ENCODE data around the gene PRKCA.

Gene PRKCA

DNA sequence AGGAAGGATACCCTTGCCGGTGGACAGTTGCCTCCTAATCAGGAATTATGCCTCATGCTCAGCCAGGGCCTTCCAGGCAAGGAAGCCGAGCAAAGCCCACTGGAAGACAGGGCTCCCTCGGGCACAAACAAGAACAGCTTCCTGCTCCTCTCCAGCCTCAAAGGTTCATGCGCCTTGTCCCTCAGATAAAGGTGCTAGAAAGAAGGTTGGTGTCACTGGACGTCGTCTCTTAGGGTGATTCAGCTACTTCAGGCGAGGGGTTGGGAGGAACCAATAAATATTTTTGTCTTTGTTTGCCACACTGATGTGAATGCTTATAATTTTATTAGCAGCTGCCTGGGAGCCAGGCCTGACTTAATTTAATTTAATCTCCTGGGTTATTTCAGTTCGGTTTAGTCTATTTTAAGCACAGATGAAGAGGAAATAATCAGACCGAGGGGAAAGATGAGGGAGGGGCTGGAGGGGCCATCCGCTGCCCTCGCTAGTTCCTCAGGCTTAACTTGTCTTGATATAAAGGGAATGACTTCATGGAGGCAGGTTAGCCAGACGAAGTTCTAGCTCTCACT, 360.7 kb downstream of the PRKCA start:
- TF ChIP-seq, protein P1, sequence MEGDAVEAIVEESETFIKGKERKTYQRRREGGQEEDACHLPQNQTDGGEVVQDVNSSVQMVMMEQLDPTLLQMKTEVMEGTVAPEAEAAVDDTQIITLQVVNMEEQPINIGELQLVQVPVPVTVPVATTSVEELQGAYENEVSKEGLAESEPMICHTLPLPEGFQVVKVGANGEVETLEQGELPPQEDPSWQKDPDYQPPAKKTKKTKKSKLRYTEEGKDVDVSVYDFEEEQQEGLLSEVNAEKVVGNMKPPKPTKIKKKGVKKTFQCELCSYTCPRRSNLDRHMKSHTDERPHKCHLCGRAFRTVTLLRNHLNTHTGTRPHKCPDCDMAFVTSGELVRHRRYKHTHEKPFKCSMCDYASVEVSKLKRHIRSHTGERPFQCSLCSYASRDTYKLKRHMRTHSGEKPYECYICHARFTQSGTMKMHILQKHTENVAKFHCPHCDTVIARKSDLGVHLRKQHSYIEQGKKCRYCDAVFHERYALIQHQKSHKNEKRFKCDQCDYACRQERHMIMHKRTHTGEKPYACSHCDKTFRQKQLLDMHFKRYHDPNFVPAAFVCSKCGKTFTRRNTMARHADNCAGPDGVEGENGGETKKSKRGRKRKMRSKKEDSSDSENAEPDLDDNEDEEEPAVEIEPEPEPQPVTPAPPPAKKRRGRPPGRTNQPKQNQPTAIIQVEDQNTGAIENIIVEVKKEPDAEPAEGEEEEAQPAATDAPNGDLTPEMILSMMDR (conservative IDR thresholded peaks at IDR 0.05; ENCODE audit: low read depth): no peak
- DNase-seq (ENCODE audit: low spot score): no peak
- CTCF ChIA-PET: interaction anchor here (0.7 kb wide), 1 partner anchor 460 kb away, joined by 3 read pairs; no protein-coding TSS in a partner anchor
- H3K27ac ChIP-seq: no peak overlapping the region
- POLR2A ChIA-PET (ENCODE audit: low non-redundant PET): no interaction called here

DNA sequence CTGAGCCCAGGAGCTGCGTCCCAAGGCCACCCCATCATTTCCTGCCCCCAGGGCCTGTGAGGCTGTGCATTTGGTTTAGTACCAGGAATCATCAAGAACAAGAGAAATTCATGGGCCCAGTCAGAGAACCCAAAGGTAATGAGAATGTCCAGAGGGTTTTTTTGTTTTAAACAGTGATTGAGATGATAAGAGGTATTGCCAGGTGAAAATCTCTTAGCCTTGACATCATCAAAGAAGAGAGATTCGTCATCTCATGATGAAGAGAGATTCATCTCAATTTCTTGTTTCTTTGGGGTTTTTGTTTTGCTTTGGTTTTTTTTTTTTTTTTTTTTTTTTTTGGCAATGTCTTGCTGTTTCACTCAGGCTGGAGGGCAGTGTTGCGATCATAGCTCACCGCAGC, 361.9 kb downstream of the PRKCA start:
- ChIA-PET POLR2A (ENCODE audit: low non-redundant PET) (no interaction called here), CTCF (no interaction called here)
- TF ChIP-seq, protein P1 (conservative IDR thresholded peaks at IDR 0.05; ENCODE audit: low read depth): no peak
- no peak overlapping the region for H3K27ac ChIP-seq
- DNase-seq (ENCODE audit: low spot score): no peak

DNA sequence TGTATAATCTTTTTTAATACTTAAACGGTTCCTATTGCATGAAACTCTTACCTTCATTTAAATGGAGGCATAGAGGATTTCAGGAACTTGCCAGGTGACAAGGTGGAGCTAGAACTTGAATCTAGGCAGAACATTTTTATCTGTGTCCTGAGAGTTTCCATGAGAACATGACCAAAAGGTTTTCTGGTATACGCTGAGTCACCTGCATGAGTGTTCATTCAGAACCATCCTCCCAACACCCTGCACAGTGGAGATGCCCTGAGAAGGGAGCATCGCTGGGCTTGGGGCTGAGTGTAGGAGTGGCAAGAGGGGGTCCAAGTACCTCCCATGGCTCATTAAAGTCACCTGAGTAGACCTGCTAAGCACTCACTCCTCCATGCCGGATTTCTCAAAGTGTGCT, 362.8 kb downstream of the PRKCA start:
- no peak for DNase-seq (ENCODE audit: low spot score)
- TF ChIP-seq, protein P1 (conservative IDR thresholded peaks at IDR 0.05; ENCODE audit: low read depth): no peak
- H3K27ac ChIP-seq: no peak overlapping the region
- ChIA-PET POLR2A (ENCODE audit: low non-redundant PET) (no interaction called here), CTCF (no interaction called here)

DNA sequence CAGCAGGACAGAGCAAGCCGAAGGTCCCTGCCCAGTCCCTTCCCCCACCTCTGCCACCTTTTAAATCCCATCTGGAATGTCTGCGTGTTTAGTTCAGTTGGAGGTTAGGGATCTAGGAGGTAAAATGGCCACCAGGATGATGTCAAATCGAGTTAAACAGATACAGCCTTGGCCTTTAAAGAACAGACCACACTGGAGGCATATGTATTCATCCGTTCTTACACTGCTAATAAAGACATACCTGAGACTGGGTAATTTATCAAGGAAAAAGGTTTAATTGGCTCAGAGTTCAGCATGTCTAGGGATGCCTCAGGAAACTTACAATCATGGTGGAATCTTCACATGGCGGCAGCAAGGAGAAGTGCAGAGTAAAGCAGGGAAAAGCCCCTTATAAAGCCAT, 364.7 kb downstream of the PRKCA start:
- POLR2A ChIA-PET (ENCODE audit: low non-redundant PET): no interaction called here
- TF ChIP-seq, protein P1 (conservative IDR thresholded peaks at IDR 0.05; ENCODE audit: low read depth): no peak
- CTCF ChIA-PET: no interaction called here
- no peak overlapping the region for H3K27ac ChIP-seq
- DNase-seq (ENCODE audit: low spot score): no peak

DNA sequence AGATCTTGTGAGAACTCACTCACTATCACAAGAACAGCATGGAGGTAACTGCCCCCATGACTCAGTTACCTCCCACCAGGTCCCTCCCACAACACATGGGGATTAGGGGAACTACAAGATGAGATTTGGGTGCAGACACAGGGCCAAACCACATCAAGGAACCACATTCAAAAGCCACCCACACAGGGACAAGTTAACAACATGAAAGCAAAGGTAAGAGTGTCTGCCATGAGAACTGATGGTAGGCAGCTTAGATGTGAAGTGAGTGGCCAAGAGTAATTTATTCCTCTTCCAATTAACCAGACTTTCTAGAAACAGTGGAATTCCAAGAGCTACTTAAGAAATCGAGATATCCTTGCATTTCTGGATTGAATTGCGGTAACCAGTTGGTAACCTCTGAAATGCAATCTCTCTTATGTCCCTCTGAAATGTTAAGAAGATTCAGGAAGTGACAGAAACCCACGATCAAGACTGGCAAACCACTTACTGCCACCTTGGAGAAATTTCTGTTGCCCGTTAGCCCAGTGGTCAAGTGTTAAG, 365.1 kb downstream of the PRKCA start:
- POLR2A ChIA-PET (ENCODE audit: low non-redundant PET): no interaction called here
- CTCF ChIA-PET: no interaction called here
- no peak overlapping the region for H3K27ac ChIP-seq
- no peak for DNase-seq (ENCODE audit: low spot score)
- TF ChIP-seq, protein P1 (conservative IDR thresholded peaks at IDR 0.05; ENCODE audit: low read depth): no peak

DNA sequence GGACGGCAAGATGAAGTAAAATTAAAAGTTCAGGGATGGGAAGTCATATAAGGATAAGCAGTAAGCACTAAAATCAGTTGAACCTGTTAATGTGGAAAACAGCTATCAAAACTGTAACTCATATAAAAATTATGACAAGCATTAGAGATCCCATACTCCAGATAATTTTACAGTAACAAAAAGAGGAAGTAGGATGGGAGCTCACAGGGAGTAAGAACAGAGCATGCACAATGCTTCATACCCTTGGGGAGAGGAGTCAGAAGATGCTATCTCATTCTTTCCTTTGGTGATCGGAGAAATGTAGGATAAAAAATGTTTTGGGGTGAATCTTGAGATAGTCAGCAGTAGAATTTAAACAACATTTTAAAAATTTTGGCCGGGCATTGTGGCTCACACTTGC, 367.8 kb downstream of the PRKCA start:
- ChIA-PET CTCF (interaction anchor here (0.5 kb wide), 1 partner anchor 326 kb away, joined by 3 read pairs; no protein-coding TSS in a partner anchor), POLR2A (ENCODE audit: low non-redundant PET) (no interaction called here)
- TF ChIP-seq, protein P1 (conservative IDR thresholded peaks at IDR 0.05; ENCODE audit: low read depth): no peak
- DNase-seq (ENCODE audit: low spot score): no peak
- H3K27ac ChIP-seq: no peak overlapping the region
